ENCODE measurements around the gene GRIN3B.
"Not testable (repeated sequence)": the region's sequence is repeated elsewhere in the genome, so short reads cannot be mapped to it uniquely, and the experiment has no call there.

Gene GRIN3B, protein sequence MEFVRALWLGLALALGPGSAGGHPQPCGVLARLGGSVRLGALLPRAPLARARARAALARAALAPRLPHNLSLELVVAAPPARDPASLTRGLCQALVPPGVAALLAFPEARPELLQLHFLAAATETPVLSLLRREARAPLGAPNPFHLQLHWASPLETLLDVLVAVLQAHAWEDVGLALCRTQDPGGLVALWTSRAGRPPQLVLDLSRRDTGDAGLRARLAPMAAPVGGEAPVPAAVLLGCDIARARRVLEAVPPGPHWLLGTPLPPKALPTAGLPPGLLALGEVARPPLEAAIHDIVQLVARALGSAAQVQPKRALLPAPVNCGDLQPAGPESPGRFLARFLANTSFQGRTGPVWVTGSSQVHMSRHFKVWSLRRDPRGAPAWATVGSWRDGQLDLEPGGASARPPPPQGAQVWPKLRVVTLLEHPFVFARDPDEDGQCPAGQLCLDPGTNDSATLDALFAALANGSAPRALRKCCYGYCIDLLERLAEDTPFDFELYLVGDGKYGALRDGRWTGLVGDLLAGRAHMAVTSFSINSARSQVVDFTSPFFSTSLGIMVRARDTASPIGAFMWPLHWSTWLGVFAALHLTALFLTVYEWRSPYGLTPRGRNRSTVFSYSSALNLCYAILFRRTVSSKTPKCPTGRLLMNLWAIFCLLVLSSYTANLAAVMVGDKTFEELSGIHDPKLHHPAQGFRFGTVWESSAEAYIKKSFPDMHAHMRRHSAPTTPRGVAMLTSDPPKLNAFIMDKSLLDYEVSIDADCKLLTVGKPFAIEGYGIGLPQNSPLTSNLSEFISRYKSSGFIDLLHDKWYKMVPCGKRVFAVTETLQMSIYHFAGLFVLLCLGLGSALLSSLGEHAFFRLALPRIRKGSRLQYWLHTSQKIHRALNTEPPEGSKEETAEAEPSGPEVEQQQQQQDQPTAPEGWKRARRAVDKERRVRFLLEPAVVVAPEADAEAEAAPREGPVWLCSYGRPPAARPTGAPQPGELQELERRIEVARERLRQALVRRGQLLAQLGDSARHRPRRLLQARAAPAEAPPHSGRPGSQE

DNA sequence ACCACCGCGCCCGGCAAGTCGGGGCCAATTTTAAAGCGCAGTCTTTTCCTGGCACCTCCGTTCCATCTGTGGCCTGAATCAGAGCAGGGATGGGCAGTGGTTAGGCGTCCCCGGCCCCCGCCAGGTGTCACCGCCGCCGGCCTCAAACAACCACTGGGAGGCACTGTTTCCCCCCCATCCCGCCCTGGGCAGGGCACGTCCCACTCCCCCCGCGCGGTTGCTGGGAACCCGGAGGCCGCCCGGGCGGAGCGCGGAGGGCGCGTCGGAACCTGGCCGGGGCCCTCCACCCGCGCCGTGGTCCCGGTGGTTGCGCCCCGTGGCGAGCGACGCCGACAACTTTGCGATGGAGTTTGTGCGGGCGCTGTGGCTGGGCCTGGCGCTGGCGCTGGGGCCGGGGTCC lies at the start of gene GRIN3B:
Gene GRIN3B, plus strand, starts transcription at position 325 of the 400 bp plus-strand sequence. Its CDS starts 19 bp downstream, at position 344.
- DNase-seq (ENCODE audit: low read depth, low spot score) = no peak

DNA sequence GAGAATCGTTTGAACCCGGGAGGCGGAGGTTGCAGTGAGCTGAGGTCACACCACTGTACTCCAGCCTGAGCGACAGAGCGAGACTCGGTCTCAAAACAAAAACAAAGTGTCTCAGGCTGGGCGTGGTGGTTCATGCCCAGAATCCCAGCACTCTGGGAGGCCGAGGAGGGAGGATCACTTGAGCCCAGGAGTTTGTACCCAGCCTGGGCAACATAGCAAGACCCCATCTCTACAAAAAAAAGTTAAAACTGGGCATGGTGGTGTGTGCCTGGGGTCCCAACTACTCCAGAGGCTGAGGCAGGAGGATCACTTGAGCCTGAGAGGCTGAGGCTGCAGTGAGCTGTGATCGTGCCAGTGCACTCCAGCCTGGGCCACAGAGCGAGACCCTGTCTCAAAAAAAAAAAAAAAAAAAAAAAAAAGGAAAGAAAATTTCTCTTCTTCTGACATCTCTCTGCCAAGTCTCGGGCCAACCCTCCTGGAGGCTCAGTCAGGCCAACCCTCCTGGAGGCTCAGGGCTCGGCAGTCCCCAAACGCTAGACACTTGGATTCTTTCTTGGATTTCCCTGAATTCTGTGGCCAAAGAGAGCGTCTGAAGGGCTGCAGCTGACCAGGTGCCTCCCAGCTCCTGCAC lies 48.1 kb upstream of the GRIN3B start:
- DNase-seq (ENCODE audit: low read depth, low spot score) = no peak

DNA sequence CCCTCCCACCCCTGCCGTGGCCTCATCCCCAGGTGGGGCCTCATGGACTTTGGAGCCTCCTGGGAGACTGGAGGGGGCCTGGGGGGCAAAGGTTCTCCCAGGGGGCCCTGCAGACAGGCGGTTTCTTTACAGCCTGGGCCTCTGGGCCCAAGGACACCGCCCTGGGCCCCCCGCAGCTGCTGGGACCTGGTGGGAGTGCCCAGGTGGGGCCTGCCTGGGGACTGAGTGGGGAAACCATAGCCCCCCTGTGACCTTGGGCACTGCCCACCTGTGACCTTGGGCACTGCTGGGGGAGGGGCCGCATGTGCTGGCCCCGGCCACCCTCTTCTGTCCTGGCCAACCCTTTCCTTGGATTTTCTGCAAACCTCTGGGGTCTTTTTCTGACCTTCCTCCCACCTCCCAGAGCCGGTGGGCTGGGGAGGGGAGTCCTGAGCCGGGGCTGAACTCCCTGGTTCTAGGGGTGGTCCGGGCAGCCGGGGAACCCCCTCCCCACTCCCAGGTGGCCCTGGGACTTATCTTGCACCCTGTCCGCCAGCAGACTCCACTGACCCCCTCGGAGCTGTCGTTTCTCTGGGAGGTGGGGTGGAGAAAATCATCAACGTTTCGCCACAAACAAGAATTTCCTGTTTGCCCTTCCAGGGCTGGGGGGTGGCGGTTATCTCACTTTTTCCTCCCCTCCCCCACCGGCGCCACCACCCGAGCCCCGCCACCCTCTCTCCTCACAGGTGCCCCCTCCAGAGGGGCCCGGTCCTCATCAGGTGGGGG lies 47.4 kb upstream of the GRIN3B start:
- DNase-seq (ENCODE audit: low read depth, low spot score) = no peak

DNA sequence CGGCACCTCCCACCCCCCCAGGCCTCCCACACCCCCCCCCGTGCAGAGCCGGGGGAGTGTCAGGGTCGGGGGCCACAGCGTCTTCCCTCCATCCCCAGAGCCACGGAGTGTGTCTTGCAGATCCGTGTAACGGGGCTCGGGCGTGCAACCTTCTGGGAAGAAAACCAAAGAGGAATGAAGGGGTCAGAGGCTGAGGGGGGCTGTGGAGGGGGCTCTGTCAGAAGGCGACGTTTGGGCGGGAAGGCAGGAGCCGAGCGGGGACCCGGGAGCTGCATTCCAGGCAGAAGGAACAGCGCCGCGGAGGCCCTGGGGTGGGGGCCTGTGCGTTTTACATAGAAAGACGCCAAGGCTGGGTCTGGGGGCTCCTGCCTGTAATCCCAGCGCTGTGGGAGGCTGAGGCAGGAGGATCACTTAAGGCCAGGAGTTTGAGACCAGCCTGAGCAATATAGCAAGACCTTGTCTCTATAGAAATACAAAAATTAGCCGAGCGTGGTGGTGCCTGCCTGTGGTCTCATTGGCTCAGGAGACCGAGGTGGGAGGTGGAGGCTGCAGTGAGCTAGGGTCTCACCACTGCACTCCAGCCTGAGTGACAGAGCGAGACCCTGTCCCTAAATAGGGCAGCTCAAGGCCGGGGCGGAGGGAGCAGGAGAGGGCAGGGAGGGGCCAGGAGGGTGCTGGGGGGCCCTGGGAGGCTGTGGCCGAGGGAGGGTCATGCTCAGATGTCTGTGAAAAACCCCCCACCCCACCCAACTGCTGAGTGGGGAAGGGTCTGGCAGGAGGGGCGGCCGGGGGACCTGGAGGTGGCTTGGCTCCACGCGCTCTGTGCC lies 46.6 kb upstream of the GRIN3B start:
- DNase-seq (ENCODE audit: low read depth, low spot score) = no peak

DNA sequence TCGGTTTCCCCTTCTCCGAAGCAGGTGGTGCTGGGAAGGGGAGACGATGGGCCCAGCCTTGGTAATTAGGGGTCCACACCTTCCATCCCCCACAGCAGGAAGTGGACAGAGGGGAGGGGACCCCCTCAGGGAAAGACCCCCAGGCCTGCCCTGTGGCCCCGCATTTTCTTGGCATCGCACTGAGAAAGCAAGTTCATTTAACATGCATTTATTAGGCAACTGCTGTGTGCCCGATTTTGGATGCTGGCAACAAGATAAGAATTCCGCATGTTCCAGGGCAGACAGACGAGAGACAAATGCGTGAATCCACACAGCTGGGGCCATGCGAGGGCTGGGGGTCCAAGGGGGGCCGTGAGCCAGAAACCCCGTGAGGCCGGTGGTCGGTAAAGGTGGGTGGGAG lies 45.9 kb upstream of the GRIN3B start:
- no peak for DNase-seq (ENCODE audit: low read depth, low spot score)

DNA sequence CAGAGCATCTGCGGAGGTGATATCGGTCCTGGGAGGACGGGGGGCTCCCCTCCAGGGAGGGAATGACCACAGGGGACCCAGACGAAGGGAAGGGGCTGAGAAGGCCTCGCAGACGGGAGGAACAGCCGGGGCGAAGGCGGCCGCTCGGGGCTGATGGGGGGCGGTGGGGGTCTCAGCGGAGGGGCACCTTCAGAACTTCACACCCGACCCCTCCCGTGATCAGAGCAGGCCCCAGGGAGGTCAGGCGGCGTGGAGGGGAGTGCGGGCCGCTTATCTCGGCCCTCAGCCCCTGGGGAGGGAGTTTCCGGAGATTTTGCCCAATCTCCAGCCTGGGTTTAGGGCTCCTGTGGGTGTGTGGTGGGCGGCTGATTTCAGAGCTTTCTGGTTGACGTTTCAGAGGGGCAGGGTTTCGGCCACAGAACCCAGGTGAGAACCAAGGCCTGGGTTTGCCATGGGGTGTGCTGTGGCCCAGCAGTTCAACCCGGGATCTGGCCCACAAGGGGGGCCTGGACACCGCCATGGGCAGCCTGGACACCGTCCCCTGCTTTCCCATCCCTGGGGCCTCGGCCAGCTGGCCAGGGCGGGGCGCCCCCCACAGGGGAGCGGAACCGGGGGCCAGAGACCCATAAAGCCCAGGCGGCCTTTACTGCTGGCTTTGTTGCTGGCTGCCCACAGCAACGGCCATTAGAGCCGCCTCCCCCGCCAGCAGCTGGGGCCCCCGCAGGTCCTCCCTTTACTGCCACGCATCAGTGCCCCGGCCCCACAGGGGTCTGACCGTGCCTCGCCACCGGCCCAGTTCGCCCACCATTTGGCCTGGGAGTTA lies 45.3 kb upstream of the GRIN3B start:
- no peak for DNase-seq (ENCODE audit: low read depth, low spot score)

DNA sequence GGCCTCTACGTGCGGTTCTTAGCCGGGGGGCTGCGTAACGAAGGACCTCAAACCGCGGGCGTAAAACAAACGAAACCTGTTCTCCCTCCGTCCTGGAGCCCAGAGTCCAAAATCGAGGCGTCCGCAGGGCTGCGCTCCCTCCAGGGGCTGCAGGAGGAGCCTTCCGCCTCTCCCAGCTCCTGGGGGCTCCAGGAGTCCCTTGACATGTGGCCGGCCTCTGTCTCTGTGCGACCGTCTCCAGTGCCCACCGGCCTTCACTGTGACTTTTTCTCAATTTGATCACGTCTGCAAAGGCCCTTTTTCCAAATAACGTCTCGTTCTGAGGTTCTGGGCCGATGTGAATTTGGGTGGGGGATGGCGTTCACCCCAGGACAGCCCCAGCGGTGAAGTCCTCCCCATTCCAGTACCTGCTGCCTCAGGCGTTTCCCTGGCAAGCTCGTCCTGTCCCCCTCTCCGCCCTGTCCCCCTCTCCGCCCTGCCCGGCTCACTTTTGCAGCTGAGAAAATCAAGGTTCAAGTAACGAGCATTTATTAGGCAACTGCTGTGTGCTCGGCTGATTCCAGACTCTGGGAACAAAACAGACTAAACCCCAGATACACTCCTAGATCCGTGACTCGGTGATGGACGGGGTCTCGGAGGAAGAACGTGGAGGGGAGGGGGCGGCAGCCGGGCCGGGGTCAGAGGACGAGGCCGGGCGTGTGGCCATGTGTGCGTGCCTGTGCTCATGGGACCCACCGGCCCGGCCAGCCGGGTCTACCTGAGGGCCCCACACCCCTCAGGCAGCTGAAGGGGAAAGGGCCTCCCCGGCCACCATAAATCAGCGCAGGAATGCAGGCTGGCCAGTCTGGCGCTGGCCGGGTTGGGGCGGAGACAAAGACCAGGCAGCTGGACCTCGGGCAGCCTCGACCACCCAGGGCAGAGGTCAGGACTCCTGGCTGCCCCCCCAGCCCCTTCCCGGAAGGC lies 44.1 kb upstream of the GRIN3B start:
- no peak for DNase-seq (ENCODE audit: low read depth, low spot score)

DNA sequence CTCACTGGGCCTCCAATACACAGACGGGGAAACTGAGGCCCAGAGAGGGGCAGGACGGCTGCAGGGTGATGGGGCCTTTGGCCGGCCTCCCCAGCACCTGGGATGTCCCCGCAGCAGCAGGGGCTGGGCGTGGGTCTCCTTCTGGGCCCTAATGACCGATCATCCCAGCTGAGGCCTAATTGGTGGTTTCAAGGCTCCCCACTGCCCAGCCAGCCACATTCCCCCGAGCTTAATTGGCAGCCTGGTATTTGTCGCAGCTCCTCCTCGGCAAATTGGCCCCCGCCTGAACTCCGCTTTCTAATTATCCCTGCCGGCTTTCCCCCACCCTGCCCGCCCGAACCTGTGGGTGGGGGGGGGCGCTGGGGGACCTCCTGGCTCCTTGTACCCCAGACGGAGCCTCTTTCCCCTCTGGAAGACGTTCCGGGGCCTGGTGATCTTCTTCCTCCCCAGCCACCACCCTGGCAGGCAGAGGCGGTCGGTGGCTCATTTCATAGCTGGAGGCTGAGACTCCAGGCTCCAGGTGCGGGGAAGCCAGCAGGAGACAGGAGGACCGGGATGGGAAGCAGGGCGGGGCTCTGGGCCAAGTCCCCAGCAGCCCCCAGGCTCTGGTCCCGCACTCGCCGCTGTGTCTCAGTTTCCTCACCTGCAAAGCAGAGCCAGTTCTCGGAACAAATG lies 43.3 kb upstream of the GRIN3B start:
- no peak for DNase-seq (ENCODE audit: low read depth, low spot score)

DNA sequence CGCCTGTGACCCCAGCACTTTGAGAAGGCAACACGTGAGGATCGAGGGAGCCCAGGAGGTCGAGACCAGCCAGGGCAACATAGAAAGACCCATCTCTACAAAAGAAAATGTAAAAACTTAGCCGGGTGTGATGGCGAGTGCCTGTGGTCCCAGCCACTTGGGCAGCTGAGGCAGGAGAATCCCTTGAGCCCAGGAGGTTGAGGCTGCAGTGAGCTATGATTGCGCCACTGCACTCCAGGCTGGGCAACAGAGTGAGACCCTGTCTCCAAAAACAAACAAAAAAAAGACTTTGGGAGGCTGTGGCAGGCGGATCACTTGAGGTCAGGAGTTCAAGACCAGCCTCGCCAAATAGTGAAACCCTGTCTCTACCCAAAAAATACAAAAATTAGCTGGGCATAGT lies 42.6 kb upstream of the GRIN3B start:
- not testable (repeated sequence) for DNase-seq (ENCODE audit: low read depth, low spot score)

DNA sequence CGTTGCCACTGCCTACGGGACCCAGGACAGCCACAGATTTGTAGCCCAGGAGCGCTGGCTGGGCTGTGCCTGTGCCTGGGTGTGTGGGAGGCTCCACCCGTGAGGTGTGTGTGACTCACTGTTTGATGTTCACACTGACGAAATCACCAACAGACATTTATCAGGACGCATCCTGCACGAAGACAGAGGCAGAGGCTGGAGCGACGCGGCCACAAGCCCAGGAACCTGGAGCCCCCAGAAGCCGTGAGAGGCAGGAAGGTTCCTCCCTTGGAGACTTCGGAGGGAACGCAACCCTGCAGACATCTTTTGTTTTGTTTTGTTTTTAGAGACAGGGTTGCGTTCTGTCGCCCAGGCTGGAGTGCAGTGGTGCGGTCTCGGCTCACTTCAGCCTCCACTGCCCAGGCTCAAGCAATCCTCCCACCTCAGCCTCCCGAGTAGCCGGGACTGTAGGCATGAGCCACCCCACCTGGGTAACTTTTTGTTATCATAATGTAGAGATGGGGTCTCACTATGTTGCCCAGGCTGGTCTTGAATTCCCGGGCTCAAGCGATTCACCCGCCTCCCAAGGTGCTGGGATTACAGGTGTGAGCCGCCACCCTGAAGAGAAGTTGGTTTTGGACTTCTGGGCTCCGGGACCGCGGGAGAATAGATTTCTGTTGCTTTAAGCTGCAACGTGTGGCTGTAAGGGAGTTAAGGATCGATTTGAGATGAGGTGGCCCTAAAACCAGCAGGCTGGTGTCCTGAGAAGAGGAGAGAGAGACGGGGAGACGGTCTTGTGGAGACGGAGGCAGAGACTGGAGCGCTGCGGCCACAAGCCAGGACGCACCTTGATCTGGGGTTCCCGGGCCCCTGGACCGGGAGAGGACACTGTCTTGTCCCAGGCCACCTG lies 41.0 kb upstream of the GRIN3B start:
- DNase-seq (ENCODE audit: low read depth, low spot score) = no peak

DNA sequence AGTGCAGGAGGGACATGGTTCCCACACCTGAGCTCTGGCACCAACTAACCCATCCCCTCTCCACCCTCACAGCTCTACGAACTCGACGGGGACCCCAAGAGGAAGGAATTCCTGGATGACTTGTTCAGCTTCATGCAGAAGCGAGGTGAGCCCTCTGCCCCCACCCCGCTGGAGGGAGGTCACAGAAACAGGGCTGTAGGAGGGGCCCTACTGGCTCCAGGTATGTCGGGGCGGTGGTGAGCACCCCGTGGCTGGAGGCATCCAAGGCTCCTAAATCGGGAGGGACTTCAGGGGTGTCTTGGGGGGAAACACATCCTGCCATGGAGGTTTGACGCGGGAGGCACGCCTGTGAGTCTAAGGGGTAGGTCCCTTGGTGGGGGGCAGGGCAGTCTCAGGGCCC lies 40.2 kb upstream of the GRIN3B start:
- no peak for DNase-seq (ENCODE audit: low read depth, low spot score)

DNA sequence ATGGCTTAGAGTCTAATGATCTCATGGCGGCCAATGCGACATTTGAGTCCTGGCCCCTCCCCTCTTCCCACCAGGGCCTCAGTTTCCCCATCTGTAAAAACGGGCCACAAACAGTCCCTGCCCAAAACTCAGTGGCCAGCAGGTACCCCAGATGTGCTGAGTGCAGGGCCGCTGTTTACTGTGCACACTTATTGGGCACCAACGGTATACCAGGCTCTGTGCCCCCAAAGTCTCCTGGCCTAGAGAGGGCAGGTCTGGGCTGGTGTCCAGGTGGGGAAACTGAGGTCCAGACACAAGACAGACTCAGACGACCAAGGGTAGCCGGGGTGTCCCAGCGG lies 39.6 kb upstream of the GRIN3B start:
- no peak for DNase-seq (ENCODE audit: low read depth, low spot score)

DNA sequence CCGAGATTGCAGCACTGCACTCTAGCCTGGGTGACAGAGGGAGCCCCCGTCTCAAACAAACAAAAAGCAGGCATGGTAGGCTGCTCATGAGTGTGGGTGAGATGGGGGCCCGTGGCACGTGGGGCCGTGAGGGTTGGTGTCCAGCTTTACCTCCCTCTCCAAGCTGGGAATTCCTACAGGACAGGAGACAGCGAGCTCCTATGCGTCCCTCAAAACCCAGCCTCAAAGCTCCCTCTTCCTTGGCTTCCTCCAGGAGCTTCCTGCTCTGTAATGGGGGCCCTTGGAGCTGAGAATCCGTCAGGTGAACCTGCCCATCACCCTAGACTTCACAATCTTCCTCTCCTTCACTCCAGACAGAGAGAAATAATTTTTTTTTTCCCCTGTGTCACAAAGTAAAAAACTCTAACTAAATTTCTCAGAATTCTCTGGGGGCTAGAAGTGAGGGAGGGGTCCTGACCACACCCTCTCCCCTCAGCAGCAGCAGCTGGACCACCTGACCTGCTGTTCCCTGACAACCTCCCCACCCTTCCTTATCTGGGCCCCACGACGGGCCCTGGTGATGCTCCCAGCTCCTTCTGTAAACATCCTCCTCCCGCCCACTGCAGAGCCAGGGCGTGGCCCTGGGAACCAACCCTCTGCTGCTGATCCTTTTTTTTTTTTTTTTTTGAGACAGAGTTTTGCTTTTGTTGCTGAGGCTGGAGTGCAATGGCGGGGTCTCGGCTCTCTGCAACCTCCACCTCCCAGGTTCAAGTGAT lies 38.2 kb upstream of the GRIN3B start:
- no peak for DNase-seq (ENCODE audit: low read depth, low spot score)

DNA sequence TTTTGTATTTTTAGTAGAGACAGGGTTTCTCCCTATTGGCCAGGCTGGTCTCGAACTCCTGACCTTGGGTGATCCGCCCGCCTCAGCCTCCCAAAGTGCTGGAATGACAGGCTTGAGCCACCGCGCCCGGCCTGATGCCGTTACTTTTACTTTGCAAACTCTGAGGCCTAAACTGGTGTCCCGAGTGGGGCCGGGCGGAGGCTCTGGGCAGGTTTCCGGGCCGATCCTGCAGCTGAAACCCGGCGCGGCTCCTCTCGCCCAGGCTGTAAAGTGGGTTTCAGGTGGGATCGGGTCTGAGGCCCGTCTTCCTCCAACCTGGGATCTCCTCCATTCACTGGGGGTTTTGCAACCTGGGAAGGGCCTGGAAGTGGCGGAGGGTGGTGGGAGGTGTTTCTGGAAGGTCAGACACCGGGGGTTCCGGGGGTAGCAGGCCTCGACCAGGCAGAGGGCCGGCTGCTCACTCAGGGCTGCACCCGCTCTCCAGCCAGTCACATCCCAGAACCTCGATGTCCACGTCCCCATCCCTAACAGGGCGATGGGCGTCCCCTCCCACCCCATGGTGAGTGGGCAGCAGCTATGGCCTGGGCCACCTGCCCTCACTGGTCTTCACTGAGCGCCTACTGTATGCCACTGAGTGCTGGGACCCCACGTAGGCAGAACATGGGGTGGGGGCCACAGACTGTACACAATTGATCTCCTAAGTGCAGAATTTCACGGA lies 37.4 kb upstream of the GRIN3B start:
- no peak for DNase-seq (ENCODE audit: low read depth, low spot score)

DNA sequence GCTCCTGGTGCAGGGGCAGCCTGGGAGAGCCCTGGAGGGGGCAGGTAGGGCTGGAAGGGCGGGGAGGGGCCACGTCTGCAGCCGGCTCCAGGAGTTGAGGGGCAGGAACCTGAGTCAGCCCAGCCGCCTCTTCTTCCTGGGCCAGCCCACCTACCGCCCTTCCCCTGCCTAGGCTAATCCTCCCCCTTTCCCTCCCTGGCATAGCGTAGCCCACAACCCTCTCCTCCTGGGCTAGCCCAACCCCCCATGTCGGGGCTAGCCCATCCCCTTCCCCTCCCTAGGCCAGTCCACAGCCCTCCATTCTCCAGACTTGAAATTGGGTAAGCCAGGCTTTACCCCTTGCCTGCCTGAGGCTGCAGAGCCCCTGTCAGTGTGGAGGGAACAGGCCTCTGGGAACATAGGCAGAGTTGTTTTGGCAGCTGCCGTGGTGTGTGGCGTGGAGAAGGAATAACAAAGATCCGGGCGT lies 36.7 kb upstream of the GRIN3B start:
- no peak for DNase-seq (ENCODE audit: low read depth, low spot score)

Measured in activated CD4-positive, CD25-positive, alpha-beta regulatory T cell treated with anti-CD3 and anti-CD28 coated beads, Interleukin-2, amount 50 U/mL, for 16 hours (primary cell).